ENCODE measurements around the gene RBMXL3. TPM values are rescaled to one million over a fixed set of nuclear protein-coding genes. Genes with fewer than 3 reads are reported as not detected.

The RBMXL3 gene
- total and polyA plus RNA-seq, 2 of the 13 experiments (the other 11 are each of a cell fraction or from before 2014, with no cell fraction given), result not detected

DNA sequence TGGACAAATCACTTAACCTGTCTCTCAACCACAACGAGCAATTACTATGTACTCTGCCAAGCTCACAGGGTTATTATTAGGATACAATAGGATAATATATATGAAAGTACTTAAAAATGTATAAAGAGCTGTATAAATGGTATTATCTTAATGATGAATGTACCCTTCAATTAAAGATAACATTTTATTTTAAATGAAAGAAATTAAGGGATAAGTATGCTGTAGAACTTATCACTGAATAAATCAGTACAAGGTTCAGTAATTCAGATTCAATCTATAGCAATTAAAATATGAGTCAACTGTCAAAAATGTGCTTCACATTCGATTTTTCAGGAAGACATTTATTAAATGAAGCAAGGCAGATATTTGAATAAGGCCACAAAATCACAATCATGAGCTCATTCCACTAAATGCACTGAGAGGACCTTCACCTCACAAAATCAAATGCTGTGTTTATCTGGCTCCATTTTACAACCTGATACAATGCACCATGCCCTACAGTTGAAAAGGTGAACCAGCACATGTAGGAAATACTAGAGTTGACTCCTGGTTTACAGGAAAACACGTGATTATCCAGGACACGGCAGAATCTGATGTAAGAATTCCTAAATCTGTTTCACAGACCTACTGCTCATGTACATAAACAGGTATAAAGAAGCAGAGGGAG, 40.3 kb downstream of the RBMXL3 start:
- 0% methylated on average over 4 of the region's 4 CpGs for WGBS (ENCODE audit: low lambda C conversion rate)
- H4K20me1 ChIP-seq (ENCODE audit: insufficient read depth, low read length), result no peaks in the 10 kb centered on the region
- no peaks in the 10 kb centered on the region for H3K4me1 ChIP-seq (ENCODE audit: insufficient read depth, low read length)
- BruUV-seq (replicated peaks), result no TSS peak
- intact Hi-C loops (cut with micrococcal nuclease; ENCODE audit: unreplicated experiment) (no loop called here), in situ Hi-C loops (cut with HindIII; ENCODE audit: extremely low pct_ligation_motif_present, low pct_unique_long_range_greater_than_20kb) (no loop called here)
- no peak overlapping the region for H3K9ac ChIP-seq (ENCODE audit: insufficient read depth, low read depth, low read length)
- DNase-seq (ENCODE audit: low spot score), result no peak
- peaks cover 1 to 10% of the 10 kb centered on the region in 2 experiments; a peak in 2 of 5 replicates for H3K27me3 ChIP-seq (ENCODE audit: control insufficient read depth in 1 of 2, insufficient read depth in 2 of 2, low read length in 2 of 2)
- no peak overlapping the region for H3K4me3 ChIP-seq (replicated peaks in 1 of 3; ENCODE audit: insufficient read depth in 1 of 3, low read depth in 2 of 3, low read length in 3 of 3)
- H3K36me3 ChIP-seq (replicated peaks in 1 of 2; ENCODE audit: control insufficient read depth in 1 of 2, insufficient read depth in 2 of 2, low read length in 2 of 2), result no peaks in the 10 kb centered on the region
- no peaks in the 10 kb centered on the region for H3K79me2 ChIP-seq (ENCODE audit: insufficient read depth, low read length)
- ATAC-seq, result no peak
- TF ChIP-seq TEAD3 (CRISPR knock-in tag; optimal IDR thresholded peaks at IDR 0.05; ENCODE audit: borderline replicate concordance), result no peak
- no peak for TF ChIP-seq ELF3 (CRISPR knock-in tag; IDR thresholded peaks at IDR 0.05)
- TF ChIP-seq ZFP37 (CRISPR knock-in tag; IDR thresholded peaks at IDR 0.05; ENCODE audit: borderline replicate concordance), result no peak
- no peak for TF ChIP-seq HOXA7 (CRISPR knock-in tag; IDR thresholded peaks at IDR 0.05)
- no peak for TF ChIP-seq TAF1 (CRISPR knock-in tag; IDR thresholded peaks at IDR 0.05)
- TF ChIP-seq, protein P1, sequence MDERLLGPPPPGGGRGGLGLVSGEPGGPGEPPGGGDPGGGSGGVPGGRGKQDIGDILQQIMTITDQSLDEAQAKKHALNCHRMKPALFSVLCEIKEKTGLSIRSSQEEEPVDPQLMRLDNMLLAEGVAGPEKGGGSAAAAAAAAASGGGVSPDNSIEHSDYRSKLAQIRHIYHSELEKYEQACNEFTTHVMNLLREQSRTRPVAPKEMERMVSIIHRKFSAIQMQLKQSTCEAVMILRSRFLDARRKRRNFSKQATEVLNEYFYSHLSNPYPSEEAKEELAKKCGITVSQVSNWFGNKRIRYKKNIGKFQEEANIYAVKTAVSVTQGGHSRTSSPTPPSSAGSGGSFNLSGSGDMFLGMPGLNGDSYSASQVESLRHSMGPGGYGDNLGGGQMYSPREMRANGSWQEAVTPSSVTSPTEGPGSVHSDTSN (CRISPR knock-in tag; IDR thresholded peaks at IDR 0.05), result no peak
- H2AFZ ChIP-seq (ENCODE audit: low read length), result no peak overlapping the region
- ChIA-PET CTCF (ENCODE audit: low intra/inter-chr PET ratio, low total read pairs) (no interaction called here), POLR2A (no interaction called here)
- FAIRE-seq, result no peak
- no peaks in the 10 kb centered on the region for H3K9me3 ChIP-seq (ENCODE audit: low read length)
- H3K4me2 ChIP-seq (ENCODE audit: low read depth, low read length), result no peak overlapping the region
- H3K27ac ChIP-seq (ENCODE audit: extremely low read length, insufficient read depth, low read length), result no peak overlapping the region

DNA sequence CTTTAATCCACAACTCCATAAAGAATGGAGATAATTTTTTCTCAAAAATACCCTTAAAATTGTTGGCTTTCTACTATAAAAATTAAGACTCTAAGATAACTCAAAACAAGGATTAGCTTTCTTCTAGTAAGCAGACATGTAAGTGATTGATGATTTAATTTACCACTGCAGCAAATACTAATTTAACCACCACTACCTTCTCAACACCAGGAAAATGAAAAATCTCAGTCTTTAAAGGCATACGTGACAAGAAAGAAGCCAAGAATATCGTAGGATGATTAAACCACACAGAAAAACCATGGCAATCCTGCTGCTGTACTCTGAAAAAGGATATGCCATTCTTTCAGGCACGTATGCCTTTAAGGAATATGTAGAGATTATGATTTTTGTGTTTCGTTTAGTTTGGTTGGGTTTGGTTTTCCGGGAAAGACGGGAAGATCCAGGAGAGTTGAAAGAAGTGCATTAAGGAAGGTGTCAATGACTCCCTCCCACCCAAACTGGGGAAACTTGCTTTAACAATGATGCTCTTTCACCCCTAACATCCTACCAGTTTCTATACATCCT, 43.8 kb downstream of the RBMXL3 start:
- FAIRE-seq, result no peak
- Histone ChIP-seq H3K79me2 (ENCODE audit: insufficient read depth, low read length) (no peaks in the 10 kb centered on the region), H3K9ac (ENCODE audit: insufficient read depth, low read depth, low read length) (no peak overlapping the region), H3K4me3 (replicated peaks in 1 of 3; ENCODE audit: insufficient read depth in 1 of 3, low read depth in 2 of 3, low read length in 3 of 3) (no peak overlapping the region), H3K4me2 (ENCODE audit: low read depth, low read length) (no peak overlapping the region; the same call in 1 of the 2 replicates), H4K20me1 (ENCODE audit: insufficient read depth, low read length) (no peaks in the 10 kb centered on the region), H3K4me1 (ENCODE audit: insufficient read depth, low read length) (no peaks in the 10 kb centered on the region), H3K36me3 (replicated peaks in 1 of 2; ENCODE audit: control insufficient read depth in 1 of 2, insufficient read depth in 2 of 2, low read length in 2 of 2) (no peaks in the 10 kb centered on the region), H3K9me3 (ENCODE audit: low read length) (no peaks in the 10 kb centered on the region), H3K27ac (ENCODE audit: extremely low read length, insufficient read depth, low read length) (no peak overlapping the region), H3K27me3 (ENCODE audit: control insufficient read depth in 1 of 2, insufficient read depth in 2 of 2, low read length in 2 of 2) (peaks cover 1 to 10% of the 10 kb centered on the region in 2 experiments; a peak in 2 of 5 replicates), H2AFZ (ENCODE audit: low read length) (no peak overlapping the region)
- ChIA-PET POLR2A (no interaction called here), CTCF (ENCODE audit: low intra/inter-chr PET ratio, low total read pairs) (no interaction called here)
- WGBS (ENCODE audit: low lambda C conversion rate), result 3% methylated on average over 6 of the region's 6 CpGs
- no peak for DNase-seq (ENCODE audit: low spot score)
- BruUV-seq (replicated peaks), result no TSS peak
- intact Hi-C loops (cut with micrococcal nuclease; ENCODE audit: unreplicated experiment) (no loop called here), in situ Hi-C loops (cut with HindIII; ENCODE audit: extremely low pct_ligation_motif_present, low pct_unique_long_range_greater_than_20kb) (no loop called here)
- ATAC-seq, result no peak
- TF ChIP-seq, protein P2, sequence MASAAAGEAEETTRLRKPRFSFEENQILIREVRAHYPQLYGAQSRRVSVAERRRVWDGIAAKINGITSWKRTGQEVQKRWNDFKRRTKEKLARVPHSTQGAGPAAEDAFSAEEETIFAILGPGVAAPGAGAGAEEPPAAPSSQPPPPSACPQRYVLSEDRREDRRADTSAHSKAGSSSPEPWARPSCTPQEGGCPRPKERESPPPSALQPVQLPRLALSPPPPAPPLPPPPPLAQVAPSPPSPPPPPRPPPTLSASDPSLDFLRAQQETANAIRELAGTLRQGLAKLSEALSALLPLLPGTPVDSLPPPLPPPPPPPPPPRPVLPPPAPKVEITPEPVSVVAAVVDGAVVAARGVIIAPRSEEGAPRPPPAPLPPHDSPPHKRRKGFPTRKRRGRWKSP (CRISPR knock-in tag; IDR thresholded peaks at IDR 0.05), result no peak
- TF ChIP-seq SALL2 (CRISPR knock-in tag; IDR thresholded peaks at IDR 0.05), result no peak
- TF ChIP-seq NCOA2 (CRISPR knock-in tag; IDR thresholded peaks at IDR 0.05), result no peak
- no peak for TF ChIP-seq NFYB (CRISPR knock-in tag; IDR thresholded peaks at IDR 0.05)
- TF ChIP-seq, protein P3, sequence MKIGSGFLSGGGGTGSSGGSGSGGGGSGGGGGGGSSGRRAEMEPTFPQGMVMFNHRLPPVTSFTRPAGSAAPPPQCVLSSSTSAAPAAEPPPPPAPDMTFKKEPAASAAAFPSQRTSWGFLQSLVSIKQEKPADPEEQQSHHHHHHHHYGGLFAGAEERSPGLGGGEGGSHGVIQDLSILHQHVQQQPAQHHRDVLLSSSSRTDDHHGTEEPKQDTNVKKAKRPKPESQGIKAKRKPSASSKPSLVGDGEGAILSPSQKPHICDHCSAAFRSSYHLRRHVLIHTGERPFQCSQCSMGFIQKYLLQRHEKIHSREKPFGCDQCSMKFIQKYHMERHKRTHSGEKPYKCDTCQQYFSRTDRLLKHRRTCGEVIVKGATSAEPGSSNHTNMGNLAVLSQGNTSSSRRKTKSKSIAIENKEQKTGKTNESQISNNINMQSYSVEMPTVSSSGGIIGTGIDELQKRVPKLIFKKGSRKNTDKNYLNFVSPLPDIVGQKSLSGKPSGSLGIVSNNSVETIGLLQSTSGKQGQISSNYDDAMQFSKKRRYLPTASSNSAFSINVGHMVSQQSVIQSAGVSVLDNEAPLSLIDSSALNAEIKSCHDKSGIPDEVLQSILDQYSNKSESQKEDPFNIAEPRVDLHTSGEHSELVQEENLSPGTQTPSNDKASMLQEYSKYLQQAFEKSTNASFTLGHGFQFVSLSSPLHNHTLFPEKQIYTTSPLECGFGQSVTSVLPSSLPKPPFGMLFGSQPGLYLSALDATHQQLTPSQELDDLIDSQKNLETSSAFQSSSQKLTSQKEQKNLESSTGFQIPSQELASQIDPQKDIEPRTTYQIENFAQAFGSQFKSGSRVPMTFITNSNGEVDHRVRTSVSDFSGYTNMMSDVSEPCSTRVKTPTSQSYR (CRISPR knock-in tag; IDR thresholded peaks at IDR 0.05; ENCODE audit: borderline replicate concordance), result no peak
- no peak for TF ChIP-seq YEATS4 (CRISPR knock-in tag; IDR thresholded peaks at IDR 0.05; ENCODE audit: borderline replicate concordance)
- no peak for TF ChIP-seq ZNF713 (CRISPR knock-in tag; IDR thresholded peaks at IDR 0.05)

Measured in HepG2 (cell line).